Activated gamma-delta T cell treated with anti-CD3 and anti-CD28 coated beads, Interleukin-2, amount 50 U/mL, for 16 hours (primary cell): ENCODE measurements around the gene CMSS1.

Experiments used
- DNase-seq: peaks from one replicate; pipeline ENCODE4 v3.0.0-alpha.2; 2020; ENCODE audit warnings: low read depth

Gene CMSS1

DNA sequence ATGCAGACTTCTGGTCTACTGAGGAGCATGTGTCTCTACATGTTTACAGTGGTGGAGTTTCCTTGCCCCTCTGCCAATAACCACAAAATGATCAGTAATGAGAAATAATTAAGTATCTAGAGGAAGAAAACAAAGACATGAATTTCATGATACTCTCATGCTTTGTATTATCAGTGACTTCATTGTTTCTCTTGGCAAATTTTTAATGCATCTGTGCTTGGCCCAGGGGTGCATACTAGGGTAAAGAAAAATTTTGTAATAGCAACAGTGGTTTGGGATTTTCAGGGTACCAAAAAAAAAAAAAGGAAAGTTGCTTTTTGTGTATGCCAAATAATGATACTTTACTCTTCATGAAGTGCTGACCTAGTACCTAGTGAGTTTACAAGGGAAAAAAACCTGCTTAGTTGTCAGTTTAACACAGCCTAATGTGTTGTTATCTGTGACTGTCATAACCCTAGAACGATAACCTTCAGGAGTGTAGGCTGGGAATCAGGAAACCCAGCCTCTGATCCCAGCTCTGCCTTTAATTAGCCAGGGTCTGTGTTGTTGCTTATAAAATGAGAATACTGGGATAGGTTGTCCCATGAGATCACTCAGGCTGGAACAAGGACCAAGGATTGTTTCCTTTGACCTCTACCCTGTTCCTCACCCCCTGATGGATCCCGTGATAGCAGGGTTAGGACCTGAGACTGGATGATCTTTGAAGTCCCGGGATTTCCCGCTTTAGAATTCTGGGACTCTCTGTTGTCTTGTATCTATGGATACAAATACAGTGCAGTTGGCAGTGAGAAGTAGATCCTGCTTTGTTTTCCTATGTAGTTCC, 117.5 kb downstream of the CMSS1 start:
- DNase-seq, result no peak

DNA sequence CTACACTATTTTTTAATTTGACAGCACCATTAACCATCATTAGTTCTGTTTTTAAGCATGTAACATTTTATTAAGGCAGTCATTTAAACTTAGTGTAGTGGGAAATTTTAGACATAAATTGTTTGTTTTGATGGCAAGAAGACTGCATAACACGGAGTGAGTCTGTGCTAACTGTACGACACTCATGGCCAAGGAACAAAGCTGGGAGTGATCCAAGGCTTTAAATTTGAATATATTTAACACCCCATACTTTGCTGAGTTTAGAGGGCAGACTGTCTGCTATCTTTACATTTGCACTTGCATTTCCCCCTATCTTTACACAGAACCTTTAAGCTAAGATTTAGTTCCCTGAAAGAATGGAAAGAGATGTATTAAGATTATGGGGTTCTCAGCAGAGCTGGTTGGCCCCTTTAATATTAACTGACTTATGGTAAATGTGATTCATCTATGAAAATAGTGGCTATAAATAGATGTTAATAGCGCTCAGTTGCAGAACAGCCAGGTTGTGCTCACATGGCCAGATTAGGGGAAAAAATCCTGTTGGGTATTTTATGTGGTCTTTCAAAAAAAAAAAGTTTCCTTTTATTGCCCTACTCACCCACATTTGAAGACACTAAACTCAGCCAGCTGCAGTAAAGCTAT, 120.7 kb downstream of the CMSS1 start:
- DNase-seq, result no peak

DNA sequence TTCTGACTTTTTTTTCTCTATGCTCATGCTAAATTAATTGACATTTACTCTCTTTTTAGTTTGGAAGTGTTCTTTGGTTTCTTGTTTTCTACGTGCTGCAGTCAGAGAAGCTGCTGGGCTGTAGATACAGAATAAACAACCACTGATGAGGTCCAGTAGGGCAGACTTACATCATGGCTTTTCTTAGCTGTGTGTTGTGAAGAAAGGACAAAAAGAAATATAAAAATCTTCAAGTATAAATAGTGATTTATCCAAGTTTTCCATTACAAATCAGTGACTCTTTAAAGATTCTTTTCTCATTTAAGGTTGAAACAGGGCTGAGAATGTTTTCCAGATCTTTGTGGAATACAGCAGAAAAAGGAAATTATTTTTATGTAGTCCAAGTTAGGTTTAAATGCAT, 122.2 kb downstream of the CMSS1 start:
- no peak for DNase-seq

DNA sequence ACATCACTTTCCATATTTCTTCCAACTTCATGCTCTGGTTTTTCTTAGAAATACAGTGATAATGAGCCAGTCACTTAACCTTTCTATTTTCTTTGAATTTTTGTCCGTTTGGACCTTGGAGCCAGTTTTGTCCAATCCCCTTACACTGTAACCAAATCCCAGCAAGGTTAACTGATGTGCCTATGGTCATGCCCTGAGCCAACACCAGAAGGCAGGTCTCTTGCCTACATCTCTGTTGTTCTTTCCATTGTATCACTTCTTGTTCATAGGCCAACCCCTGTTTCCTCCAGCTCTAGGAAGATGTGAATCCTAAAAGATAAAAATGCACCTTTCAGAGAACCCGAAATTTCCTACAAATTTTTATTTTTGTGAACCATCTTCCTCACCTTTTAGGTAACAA, 122.7 kb downstream of the CMSS1 start:
- no peak for DNase-seq

DNA sequence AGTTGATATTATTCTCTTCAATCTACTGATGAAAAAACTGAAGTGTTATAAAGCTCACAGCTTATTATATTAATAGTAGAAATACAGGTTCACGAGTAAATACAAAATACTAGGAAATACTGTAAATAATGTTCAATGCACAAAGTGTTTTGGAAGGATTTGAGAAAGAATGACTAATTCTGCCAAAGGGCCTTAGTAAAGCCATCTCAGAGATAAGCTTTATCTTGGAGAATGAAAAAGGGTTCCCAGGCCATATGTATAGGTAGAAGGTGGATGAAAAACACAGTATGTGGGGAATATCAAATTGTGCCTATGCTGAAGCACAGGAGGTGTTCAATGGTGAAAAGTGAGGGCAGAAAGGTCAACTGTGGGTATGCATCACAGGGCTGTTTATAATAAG, 123.5 kb downstream of the CMSS1 start:
- no peak for DNase-seq

DNA sequence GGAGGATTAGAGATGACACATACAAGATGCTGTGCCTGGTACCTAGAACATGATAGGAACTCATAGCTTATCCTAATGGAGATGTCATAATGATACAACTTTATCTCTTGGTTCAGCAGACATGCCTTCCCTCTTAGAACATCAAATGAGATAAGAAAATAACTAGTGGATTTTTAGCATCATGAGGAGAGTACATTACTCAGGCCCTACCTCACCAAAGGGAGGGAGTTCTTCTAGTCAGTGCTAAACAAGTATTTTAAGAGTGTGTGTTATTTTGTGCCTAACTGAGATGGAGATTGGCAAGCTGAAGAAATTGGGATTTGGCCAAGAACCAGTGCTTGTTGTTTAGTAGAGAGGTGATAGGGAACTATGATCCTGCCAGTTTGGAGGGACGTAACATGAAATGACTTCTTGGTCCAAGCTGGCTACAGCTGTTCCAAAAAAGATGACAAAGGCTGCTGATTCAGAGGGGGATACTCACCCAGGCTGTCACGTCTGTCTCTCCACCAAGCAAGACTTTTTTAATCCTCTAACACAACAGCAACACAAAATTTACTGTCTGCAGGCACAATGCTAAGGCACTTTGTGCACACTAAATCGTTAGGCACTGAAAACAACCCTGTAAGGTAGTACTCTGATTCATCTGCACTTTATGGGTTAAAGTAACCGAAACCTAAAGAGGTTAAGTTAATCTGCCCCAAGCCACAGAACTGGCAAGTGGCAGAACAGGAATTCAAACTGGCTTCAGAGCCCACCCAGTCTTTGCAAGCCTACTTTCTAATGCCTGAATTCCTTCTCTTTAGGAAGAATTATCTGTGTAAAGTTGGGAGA, 126.5 kb downstream of the CMSS1 start:
- DNase-seq, result no peak

DNA sequence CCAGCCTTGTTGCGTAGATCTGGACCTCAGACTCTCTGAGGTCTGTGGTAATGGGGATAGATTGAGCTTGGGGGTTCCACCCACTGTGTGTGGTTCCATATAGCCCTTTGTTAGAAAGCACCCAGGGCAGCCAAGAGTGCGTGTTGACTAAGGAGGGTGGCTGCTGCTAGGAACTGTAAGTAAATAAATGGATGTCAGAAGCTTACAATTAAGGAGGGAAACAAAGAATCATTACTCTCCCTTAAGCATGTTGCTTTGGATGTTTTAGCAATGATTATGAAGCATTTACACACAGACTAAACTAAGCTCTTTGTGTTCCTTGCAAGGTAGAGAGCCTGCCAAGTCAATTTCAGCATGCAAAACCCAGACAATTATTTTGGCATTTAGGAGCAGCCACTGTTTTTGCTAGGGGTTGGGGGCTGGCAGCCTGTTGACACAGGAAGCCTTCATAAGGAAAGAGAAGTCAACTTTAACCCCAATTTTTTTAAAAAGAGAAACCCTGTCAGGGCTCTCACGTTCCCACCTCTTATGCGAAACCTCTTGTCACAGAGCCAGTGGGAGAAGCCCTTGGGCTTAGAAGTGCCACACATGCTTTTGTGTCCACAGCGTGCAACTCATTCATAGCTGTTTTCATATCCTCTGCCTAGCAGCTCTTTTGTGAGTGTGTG, 127.8 kb downstream of the CMSS1 start:
- DNase-seq, result no peak

DNA sequence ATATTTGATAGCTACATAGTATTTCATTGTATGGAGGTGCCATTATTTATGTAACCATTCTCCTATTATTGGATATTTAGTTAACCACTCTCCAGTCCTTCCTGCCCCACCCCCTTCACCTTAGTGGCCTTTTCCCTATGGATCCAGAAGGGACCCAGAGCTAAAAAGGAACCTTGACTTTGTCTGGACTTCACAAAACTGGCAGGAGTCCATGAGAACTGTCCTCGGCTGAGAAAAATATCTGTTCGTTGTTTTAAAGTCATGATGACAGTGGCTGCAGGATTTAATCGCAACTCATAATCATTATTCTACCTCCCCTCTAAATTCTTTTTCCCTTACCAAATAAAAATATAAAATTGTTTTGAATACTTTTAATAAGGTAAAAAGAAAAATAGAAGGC, 129.7 kb downstream of the CMSS1 start:
- no peak for DNase-seq

DNA sequence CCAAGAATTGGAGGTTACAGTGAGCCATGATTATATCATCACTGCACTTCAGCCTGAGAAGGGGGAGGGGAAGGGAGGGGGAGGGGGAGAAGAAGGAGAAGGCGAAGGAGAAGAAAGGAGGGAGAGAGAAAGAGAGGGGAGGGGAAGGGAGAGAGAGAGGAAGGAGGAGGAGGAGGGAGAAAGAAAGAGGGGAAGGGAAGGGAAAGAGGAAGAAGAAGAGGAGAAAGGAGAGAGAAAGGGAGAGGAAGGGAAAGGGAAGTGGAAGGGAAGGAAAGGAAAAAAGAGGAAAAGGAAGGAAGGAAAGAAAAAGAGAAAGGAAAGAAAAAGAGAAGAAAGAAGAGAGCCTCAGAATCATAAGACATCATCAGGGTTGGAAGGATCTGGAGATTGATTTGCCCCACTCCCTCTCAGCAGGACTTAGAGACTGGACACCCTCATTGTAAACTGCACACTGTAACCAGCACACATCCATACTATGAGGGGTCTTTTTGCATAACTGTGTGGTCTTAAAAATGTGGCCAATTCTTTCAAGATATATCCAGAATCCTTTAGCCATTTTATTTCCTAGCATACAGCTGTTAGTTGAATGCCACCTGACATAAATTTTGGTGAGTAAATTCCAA, 130.9 kb downstream of the CMSS1 start:
- DNase-seq, result no peak

DNA sequence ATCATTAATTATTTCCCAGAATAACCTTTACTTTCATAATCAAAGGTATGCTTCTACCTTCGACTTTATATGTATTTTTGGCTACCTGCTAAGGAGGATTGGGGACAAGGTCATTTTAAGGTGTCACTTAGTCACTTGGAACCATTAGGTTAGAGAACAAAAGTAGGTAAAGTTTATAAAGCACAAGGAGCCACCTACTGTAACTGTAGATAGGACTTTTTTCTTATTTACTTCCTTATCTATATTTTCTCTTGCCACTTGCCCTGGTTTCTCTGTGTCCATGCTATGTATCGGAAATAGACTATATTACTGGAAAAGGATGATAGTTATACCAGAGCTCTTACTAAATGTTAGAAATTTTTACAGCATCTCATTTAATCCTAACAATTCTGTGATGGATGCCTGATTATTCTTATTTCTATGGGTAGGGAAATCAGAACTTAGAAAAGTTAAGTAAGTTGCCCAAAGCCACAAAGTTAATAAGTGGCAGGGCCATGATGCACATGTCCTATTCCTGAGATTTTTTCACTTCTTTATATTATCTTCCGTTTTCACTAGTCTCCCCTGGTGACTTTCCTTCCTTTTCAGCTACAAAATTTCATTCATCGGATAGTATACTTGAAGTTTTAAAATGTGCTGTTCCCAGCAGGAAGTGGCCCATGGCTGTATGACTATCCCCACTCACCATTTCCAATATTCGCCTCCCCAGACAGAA, 132.5 kb downstream of the CMSS1 start:
- DNase-seq, result no peak

DNA sequence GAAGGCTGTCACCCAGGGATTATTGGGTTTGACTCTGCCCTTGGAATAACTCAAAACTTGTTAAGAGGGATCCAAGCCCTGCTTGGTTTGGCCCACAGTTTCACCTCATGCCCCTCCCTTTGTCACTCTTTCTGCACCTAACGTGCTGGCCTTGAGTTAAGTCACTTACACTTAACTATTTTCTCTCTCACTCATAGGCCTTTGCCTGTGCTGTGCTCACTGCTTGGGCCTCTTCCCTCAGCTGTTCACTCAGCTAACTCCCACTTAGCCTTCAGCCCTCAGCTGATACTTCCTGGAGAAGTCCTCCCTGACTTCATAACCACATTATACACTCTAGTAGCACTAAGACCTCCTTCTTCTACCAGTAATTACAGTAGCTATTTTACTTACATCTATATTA, 133.3 kb downstream of the CMSS1 start:
- DNase-seq, result no peak

DNA sequence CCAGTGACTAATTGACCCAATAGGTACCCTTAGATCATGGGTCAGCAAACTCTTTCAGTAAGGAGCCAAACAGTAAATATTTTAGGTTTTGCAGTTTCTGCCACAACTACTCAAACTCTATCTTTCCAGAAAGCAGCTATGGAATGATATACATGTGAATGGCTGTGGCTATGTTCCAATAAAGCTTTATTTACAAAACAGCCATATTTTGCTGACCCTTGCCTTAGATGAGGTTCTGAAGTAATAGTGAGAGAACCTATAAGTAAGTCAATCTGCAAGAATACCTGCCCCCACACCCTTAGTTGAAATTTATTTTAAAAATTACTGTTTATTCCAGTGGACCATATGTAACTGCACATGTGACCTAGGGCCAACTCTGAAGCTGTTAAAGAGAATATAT, 134.0 kb downstream of the CMSS1 start:
- DNase-seq, result no peak

DNA sequence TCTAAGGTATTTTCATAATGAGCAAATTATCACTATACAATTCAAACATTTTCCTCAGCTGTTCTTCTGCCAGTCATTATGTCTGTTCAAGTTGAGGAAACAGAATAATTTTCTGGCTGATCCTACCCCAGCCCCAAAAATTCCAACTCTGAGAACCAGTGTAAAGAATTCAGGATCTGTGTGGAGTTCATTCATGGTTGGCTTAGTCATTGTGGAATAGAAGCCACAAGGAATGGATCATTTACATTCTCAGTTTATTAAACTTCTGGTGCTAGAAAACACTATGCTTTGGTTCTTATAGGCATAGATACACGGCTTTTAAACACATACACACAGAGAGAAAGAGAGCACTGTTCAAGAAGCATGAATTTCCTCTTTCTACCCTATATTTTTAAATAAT, 134.6 kb downstream of the CMSS1 start:
- no peak for DNase-seq

DNA sequence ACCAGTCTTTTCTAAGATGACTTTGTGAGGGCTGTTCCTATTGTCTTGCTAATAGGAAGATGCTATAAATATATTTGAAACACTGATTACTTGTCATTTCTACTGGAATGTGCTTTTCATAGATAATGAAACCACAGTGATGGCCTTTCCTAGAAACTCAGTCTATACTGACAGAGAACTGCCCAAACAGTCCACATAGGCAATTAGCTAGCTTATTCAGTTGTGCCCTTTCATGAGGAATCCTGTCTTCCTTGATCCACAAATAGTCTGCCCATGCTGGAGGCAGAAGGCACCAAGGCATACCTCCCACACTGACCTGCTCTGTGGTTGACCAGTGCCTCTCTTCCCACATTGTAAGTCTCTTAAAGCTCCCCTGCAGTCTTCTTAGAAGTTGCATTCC, 135.9 kb downstream of the CMSS1 start:
- DNase-seq, result no peak

DNA sequence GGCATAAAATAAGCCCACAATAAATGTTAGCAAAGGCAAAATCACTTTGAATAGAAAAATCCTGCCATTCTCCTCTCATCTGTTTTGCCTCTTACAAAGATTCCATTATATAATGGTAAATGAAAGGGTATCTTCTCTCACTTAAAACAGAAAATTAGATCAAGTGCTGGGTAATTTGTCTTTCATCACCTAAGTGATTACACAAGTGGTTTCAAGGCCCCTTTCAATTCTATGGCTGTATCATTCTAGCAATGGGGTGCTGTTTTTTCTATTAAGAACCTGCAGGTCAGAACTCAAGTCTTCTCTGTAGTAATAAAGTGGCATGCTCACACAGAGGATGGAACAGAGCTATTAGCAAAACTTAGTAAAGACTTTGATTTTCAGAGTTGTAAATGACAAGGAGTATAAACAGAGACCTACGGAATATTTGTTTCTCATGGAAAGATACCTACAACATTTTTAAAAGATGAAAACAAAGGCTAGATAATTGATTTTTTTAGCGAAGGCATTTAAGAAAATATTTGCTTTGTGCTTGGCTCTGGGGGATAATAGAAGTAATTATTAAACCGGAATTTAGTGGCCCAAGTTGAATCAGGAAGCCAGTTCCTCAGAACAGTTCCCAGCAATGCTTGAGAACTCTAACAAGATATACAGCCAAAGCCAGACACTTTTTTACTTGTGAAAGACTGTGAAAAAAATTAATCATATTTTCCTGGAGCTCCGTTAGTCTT, 137.4 kb downstream of the CMSS1 start:
- no peak for DNase-seq

DNA sequence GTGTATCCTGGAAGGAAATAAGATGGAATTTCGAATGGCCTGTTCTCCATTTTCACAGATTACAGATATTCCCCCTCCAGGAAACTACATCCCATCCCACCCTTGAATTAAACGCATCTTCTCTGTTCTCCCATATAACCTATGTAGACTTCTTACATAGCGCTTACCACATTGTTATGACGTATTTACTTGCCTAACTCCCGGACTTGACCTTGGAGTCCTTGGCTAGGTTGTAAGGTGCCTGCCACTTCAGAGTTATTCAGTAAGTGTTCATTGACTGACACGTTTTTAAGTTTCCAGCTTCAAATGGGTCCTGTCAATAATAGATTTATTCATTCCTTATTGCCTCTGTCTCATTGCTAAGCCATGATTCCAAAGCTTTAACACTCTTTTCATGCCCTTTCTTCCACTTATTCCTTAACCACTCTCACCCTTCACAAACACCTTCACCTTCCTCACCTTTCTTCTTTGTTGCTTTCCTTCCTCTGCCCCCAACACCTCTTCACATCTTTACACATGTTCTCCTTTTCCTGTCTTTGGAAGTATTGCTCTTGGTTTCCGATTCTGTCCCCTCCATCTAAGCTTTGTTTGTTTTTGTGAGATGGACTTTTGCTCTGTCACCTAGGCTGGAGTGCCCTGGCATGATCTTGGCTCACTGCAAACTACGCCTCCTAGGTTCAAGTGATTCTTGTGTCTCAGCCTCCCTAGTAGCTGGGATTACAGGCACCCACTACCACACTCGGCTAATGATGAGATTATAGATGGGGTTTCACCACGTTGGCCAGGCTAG, 138.3 kb downstream of the CMSS1 start:
- DNase-seq, result no peak

DNA sequence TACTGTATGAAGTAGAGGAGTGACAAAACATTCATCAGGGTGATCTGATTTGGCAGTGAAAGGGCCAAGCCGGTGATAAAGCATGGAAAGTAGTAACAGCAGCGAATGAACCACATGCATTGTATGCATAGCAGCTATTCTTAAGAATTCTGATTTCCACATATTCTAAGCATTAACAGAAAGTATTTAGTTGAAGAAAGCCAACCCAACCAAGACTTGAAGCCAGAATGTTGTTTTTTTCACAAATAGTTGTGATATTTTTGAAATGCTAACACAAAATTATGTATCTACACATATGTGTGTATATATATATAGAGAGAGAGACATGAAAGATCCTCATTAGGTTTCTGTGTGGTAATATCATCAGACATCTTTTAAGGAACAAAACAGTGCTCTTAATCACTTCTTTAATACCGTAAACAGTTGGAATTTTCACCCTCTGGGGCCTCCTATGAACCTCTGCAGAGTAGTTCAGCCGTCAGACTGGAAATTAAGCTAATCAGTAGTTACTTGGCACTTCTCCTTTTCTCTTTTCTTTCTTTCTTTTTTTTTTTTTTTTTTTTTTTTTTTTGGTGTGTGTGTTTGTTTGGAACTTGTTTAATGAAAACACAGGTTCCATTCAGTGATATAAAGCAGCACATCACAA, 139.6 kb downstream of the CMSS1 start:
- no peak for DNase-seq

DNA sequence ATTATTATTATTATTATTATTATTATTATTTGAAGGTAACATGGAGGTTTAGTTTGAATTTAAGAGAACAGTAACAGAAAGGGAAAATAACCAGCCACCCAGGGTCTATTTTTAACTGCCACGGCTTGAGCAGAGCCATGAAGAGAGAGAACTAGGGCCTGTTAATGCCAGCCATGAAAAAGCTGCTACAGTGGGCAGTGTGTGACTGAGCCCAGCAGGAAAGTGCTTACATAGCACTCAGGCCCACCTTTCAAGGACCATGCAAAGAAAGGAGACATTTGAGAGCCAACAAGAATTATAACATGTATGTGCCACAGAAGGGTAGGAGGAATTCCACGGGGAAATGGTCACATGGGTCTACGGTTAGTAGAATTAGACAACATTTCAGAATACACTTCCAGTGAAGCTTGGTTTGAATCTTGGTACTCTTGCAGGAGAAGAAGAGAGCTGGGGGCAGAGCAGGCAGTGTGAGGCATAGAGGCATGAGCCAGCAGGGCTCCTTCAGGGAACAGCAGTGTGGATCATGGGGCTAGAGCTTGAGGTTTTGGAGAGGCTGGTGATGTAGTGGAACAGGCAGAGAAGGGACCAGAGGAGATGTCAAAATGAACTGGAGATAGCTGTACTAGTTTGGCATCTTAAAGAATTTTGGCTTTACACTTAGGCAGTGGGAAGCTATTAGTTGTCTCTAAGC, 140.7 kb downstream of the CMSS1 start:
- no peak for DNase-seq
